ENCODE results near the gene ERAP2.

ERAP2 gene

DNA sequence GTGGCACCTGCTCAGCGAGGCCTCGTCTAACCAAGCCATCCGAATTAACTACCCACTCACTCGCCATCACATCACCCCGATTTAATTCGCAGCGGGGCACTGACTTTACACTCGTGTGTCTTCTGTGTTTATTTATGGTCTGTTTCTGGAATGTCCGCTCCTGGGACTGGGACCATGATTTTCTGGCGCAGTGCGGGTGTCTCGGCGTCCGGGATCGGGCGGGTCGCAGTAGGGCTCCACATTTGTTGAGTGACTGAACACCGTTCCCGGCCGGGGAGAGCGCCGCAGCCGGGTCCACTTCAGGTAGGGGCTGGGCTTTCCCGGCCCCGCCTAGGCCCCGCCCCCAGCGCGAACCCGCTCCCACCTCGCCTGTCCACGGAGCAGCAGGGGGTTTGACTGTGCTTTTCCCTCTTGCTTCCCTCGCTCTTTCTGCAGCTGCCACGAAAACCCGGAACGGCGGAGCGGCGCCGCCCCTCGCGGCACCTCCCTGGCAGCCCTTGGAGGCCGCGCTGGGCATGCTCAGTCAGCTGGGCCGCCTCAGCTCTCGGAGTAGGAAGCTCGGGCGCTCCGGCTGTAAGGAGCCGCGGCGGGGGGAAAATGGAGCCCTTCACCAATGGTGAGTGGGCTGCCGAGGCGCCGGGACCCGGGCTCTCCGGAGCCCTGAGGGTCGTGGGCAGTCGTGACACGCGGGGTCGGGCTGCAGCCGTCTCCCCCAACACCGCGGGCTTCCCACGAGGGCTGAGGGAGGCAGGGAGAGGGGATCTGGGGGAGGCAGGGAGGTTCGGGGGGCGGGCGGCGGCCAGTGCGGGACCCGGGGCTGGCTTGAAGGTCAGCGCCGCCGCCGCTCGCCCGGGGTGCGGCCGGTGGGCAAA, 59.5 kb downstream of the ERAP2 start, which contains the start of gene LNPEP:
Gene LNPEP, plus strand, starts transcription at position 522 of the 872 bp plus-strand sequence. Its CDS starts 76 bp downstream, at position 598.
- no peaks in the 10 kb centered on the region for H3K9me2 ChIP-seq (replicated peaks; ENCODE audit: insufficient read depth, low read length)
- peak within 1 kb of the TSS; percentile 97 for H3K27ac ChIP-seq (ENCODE audit: low read length)
- H3K4me2 ChIP-seq (ENCODE audit: low read depth, low read length): peak within 1 kb of the TSS; percentile 95
- H3K79me2 ChIP-seq (ENCODE audit: low read length): peaks cover 49% of the 10 kb centered on the region
- H3K36me3 ChIP-seq (replicated peaks; ENCODE audit: insufficient read depth, low read length): no peaks in the 10 kb centered on the region
- peak; percentile 98 for DNase-seq
- 0 out of 2 replicates have a peak, but pooled peaks cover 3% of the 10 kb centered on the region for H4K20me1 ChIP-seq (ENCODE audit: insufficient read depth, low read length)
- no peaks in the 10 kb centered on the region for H3K9me3 ChIP-seq (replicated peaks; ENCODE audit: insufficient read depth, low read length)
- peak within 1 kb of the TSS; percentile 100 for H2AFZ ChIP-seq (ENCODE audit: low read length)
- no peak for TF ChIP-seq EZH2phosphoT487 (IDR thresholded peaks at IDR 0.05; ENCODE audit: low read length)
- no peak for TF ChIP-seq EZH2 (optimal IDR thresholded peaks at IDR 0.05; ENCODE audit: low read depth, low read length)
- TF ChIP-seq CTCF (IDR thresholded peaks at IDR 0.05; ENCODE audit: low read length): no peak
- H3K27me3 ChIP-seq (replicated peaks; ENCODE audit: insufficient read depth, low read length): no peaks in the 10 kb centered on the region
- H3K4me3 ChIP-seq (ENCODE audit: low read length): peak within 1 kb of the TSS; percentile 94
- peaks cover 31% of the 10 kb centered on the region for H3F3A ChIP-seq (ENCODE audit: insufficient read depth, low read length)
- H3K4me1 ChIP-seq (ENCODE audit: low read length): peaks cover 32% of the 10 kb centered on the region
- H3K9ac ChIP-seq (ENCODE audit: low read length): peak within 1 kb of the TSS; percentile 87

DNA sequence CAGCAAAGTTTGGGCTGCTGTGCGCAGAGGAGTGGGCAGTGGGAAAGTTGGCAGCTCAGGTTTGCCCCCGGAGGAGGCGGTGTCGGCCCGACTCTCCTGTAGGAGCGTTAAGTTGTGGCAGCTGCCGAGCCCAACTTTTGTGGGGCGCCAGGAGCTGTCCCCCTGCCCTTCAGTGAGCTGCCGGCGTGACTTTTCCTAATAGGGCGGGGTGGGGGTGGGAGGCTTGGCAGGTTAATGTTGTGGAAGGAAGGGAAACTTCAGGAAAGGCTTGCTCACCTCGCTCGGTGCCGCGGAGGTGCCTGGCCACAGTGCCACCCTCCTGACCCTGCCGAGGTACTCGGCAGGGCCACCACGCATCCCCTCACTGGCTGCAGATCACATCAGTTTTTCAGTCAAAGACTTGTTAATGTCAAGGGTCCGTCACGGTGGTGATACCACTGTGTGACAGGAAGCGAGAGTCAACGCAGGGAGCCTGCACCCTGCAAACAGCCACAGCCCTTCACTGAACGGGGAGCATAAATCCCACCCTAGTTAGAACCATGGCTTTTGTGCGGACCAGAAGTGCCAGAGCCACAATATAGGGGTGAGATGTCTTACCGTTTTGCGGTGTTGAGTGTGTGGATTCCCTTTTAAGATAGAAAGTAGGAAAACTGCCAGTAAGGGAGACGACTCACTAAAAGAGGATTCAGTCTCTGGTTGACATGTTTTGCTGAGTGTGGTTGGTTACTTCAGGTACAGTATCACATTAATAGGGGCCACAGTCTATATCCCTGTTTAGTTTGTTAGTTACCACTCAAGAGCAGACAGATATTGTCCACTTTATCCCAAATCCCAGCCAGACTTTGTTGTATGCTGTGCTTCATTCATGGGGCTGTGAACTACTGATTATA, 60.4 kb downstream of the ERAP2 start:
- no peaks in the 10 kb centered on the region for H3K36me3 ChIP-seq (replicated peaks; ENCODE audit: insufficient read depth, low read length)
- peak overlapping the region; percentile 97; the same call in 1 of the 2 replicates for H3K27ac ChIP-seq (ENCODE audit: low read length)
- H3K4me2 ChIP-seq (ENCODE audit: low read depth, low read length): peak overlapping the region; percentile 95
- no peak for TF ChIP-seq EZH2 (optimal IDR thresholded peaks at IDR 0.05; ENCODE audit: low read depth, low read length)
- TF ChIP-seq CTCF (IDR thresholded peaks at IDR 0.05; ENCODE audit: low read length): no peak
- no peak for TF ChIP-seq EZH2phosphoT487 (IDR thresholded peaks at IDR 0.05; ENCODE audit: low read length)
- H4K20me1 ChIP-seq (ENCODE audit: insufficient read depth, low read length): 0 out of 2 replicates have a peak, but pooled peaks cover 3% of the 10 kb centered on the region
- H3K4me3 ChIP-seq (ENCODE audit: low read length): peak overlapping the region; percentile 78
- H3K9me3 ChIP-seq (replicated peaks; ENCODE audit: insufficient read depth, low read length): no peaks in the 10 kb centered on the region
- H3K27me3 ChIP-seq (replicated peaks; ENCODE audit: insufficient read depth, low read length): no peaks in the 10 kb centered on the region
- H3K4me1 ChIP-seq (ENCODE audit: low read length): peaks cover 32% of the 10 kb centered on the region
- H3F3A ChIP-seq (ENCODE audit: insufficient read depth, low read length): peaks cover 31% of the 10 kb centered on the region
- H3K79me2 ChIP-seq (ENCODE audit: low read length): peaks cover 57% of the 10 kb centered on the region
- peak; percentile 51 for DNase-seq
- H3K9ac ChIP-seq (ENCODE audit: low read length): peak overlapping the region; percentile 78
- peak overlapping the region; percentile 78 for H2AFZ ChIP-seq (ENCODE audit: low read length)
- H3K9me2 ChIP-seq (replicated peaks; ENCODE audit: insufficient read depth, low read length): no peaks in the 10 kb centered on the region

- DNase-seq: no peak
- no peaks in the 10 kb centered on the region for H3K9me3 ChIP-seq (replicated peaks; ENCODE audit: insufficient read depth, low read length)
- no peak overlapping the region for H3K4me2 ChIP-seq (ENCODE audit: low read depth, low read length)
- H3K4me3 ChIP-seq (ENCODE audit: low read length): no peak overlapping the region
- no peak overlapping the region for H3K9ac ChIP-seq (ENCODE audit: low read length)
- 0 out of 2 replicates have a peak, but pooled peaks cover 10% of the 10 kb centered on the region for H4K20me1 ChIP-seq (ENCODE audit: insufficient read depth, low read length)
- no peaks in the 10 kb centered on the region for H3K27me3 ChIP-seq (replicated peaks; ENCODE audit: insufficient read depth, low read length)
- H3K79me2 ChIP-seq (ENCODE audit: low read length): peaks cover 79% of the 10 kb centered on the region
- no peaks in the 10 kb centered on the region for H3K9me2 ChIP-seq (replicated peaks; ENCODE audit: insufficient read depth, low read length)
- TF ChIP-seq EZH2 (optimal IDR thresholded peaks at IDR 0.05; ENCODE audit: low read depth, low read length): no peak
- no peak for TF ChIP-seq EZH2phosphoT487 (IDR thresholded peaks at IDR 0.05; ENCODE audit: low read length)
- no peak for TF ChIP-seq CTCF (IDR thresholded peaks at IDR 0.05; ENCODE audit: low read length)
- H3K36me3 ChIP-seq (replicated peaks; ENCODE audit: insufficient read depth, low read length): no peaks in the 10 kb centered on the region
- no peak overlapping the region for H3K27ac ChIP-seq (ENCODE audit: low read length)
- peaks cover under 1% of the 10 kb centered on the region for H3F3A ChIP-seq (ENCODE audit: insufficient read depth, low read length)
- no peak overlapping the region for H2AFZ ChIP-seq (ENCODE audit: low read length)
- H3K4me1 ChIP-seq (ENCODE audit: low read length): peaks cover 17% of the 10 kb centered on the region
These were observed 64.3 kb downstream of the ERAP2 start for GRCh38 chr5:96940586-96940985.
